Transverse colon (tissue), 4 donors: Measurements from ENCODE around the gene PTPRN2.

ENCODE experiments used
- EP300 ChIP-seq: sonication (generic); formaldehyde crosslinking; IDR thresholded peaks from one replicate; pipeline ENCODE4 v1.6.1; 2017; ENCODE audit warnings: antibody characterized with exemption, low read depth
- POLR2A ChIP-seq: fragments of 450-650 bp; IDR thresholded peaks from one replicate; pipeline ENCODE4 v1.6.1; 2016; ENCODE audit warnings: antibody characterized with exemption, mild to moderate bottlenecking, moderate library complexity
- POLR2AphosphoS5 ChIP-seq, 3 donors: sonication (generic); formaldehyde crosslinking; IDR thresholded peaks; one replicate each; pipeline ENCODE4 v1.6.1; 2016; ENCODE audit warnings: antibody characterized with exemption in 3 of 3
- TF ChIP-seq, protein P1 (sequence below), 5 experiments: fragments of 200-600 bp in 3 of 5; fragments of 450-650 bp in 2 of 5; sonication (generic) in 3 of 5; IDR thresholded peaks; 1 replicate in 2 of 5; 2 replicates in 3 of 5; pipeline ENCODE4 v1.5.1; 2016 to 2017; ENCODE audit warnings: antibody characterized with exemption in 5 of 5, inconsistent platforms in 3 of 5, mild to moderate bottlenecking in 2 of 5, moderate library complexity in 1 of 5

DNA sequence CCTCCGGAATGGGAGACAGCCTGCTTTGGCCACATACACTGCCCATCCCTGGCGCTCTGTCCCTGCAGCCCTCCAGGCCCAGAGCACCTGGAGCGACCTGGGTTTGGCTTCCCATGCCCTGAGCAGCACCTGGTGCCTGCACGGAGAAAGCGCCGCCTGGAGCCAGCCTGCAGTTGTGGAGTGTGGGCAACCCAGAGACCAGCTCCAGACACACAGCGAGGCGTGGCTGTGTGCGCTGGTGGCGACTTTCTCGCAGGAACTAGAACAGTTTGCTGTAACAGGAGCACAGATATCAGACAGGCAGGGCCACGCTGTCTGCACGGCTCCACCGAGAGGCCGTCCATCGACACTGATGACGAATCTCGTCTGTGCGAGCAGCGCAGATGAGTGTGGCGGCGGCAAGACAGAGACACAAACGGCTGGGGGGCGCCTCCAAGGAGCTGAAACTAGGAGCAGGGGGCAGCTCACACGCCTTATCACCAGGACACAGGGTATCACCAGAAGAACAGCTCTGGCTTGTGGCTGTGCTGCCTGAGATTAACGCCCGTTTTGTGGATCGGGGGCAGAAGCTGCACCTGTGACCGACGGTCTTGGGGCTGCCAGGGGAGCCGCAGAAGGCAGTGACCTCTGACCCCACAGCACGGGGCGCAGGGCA is 975.5 kb downstream of the PTPRN2 start:
- TF ChIP-seq, protein P1, sequence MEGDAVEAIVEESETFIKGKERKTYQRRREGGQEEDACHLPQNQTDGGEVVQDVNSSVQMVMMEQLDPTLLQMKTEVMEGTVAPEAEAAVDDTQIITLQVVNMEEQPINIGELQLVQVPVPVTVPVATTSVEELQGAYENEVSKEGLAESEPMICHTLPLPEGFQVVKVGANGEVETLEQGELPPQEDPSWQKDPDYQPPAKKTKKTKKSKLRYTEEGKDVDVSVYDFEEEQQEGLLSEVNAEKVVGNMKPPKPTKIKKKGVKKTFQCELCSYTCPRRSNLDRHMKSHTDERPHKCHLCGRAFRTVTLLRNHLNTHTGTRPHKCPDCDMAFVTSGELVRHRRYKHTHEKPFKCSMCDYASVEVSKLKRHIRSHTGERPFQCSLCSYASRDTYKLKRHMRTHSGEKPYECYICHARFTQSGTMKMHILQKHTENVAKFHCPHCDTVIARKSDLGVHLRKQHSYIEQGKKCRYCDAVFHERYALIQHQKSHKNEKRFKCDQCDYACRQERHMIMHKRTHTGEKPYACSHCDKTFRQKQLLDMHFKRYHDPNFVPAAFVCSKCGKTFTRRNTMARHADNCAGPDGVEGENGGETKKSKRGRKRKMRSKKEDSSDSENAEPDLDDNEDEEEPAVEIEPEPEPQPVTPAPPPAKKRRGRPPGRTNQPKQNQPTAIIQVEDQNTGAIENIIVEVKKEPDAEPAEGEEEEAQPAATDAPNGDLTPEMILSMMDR (IDR thresholded peaks at IDR 0.05) = no peak
- TF ChIP-seq POLR2AphosphoS5 (IDR thresholded peaks at IDR 0.05) (no peak), POLR2A (no peak), EP300 (no peak)
